ENCODE measurements around the gene IFT74. TPM values are rescaled to one million over a fixed set of nuclear protein-coding genes. Genes with fewer than 3 reads are reported as not detected.

The IFT74 gene
- total and polyA plus RNA-seq, 2 of the 13 experiments (the other 11 are each of a cell fraction or from before 2014, with no cell fraction given): 4.2 to 12.3 TPM

- peak; percentile 88 for TF ChIP-seq HES4 (CRISPR knock-in tag; IDR thresholded peaks at IDR 0.05; ENCODE audit: borderline replicate concordance)
- TF ChIP-seq NFYB (CRISPR knock-in tag; IDR thresholded peaks at IDR 0.05): peak; percentile 87
- no peak for TF ChIP-seq ZHX1 (CRISPR knock-in tag; IDR thresholded peaks at IDR 0.05; ENCODE audit: low read depth)
- no peak for TF ChIP-seq AKAP8 (CRISPR knock-in tag; IDR thresholded peaks at IDR 0.05)
- no peak for TF ChIP-seq ZNF234 (CRISPR knock-in tag; conservative IDR thresholded peaks at IDR 0.05)
- TF ChIP-seq PLRG1 (conservative IDR thresholded peaks at IDR 0.05): no peak
- 0 out of 2 replicates have a peak, but pooled peaks have one; percentile 21 for TF ChIP-seq CREB3 (CRISPR knock-in tag; IDR thresholded peaks at IDR 0.05)
- no peak for TF ChIP-seq ZNF318 (CRISPR knock-in tag; IDR thresholded peaks at IDR 0.05)
- TF ChIP-seq HNF1B (CRISPR knock-in tag; IDR thresholded peaks at IDR 0.05): peak; percentile 71; the same call in 1 of the 2 replicates
- TF ChIP-seq ZNF121 (CRISPR knock-in tag; IDR thresholded peaks at IDR 0.05): no peak
- no peak for TF ChIP-seq ZXDC (CRISPR knock-in tag; IDR thresholded peaks at IDR 0.05)
Observed at GRCh38 chr9:26955921-26956859, at the start of gene IFT74 (continued).

Data from HepG2 (cell line).